GM19193 (cell line): ENCODE measurements around the gene SAMD4A.

Experiments used
- POLR2A ChIP-seq: IDR thresholded peaks from 4 replicates; pipeline ENCODE4 v1.6.1; 2011; ENCODE audit not compliant: insufficient read depth, insufficient read length; ENCODE audit errors: extremely low read depth

SAMD4A gene

DNA sequence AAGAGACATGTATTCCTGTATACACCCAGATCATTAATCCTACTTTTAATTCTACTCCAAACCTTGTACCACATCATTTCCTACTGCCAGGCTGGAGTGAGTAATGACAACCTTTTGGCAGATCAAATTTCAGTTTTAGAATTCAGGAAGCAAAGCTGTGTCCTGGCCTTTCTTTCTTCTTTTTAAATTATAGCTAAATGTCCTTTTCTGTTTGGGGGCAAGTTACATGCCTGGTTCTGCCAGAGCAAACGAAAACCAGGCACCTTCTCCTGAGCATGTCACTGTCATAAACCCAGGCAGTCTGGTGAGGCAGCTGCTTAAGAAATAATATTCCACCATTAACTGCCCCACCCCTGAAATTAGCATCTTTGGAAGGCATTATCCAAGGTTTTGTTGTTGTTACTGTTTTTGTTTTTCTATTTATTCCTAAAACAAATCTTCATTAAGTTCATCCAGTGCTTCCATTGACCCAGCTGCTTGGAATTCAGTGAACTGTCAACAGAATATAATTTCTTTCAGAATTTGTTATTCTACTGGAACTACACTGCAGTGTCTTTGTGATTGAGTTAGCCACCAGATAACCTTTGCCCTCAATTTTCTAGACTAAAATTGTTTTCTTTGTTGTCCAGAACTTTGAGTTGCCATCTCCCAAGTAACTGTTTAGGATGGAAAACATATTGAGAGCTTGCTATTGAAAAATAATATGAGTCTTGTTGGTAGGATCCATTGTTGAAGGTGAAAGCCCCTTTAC is 33.2 kb downstream of the SAMD4A start:
- no peak for TF ChIP-seq POLR2A

- no peak for TF ChIP-seq POLR2A
These were observed 33.8 kb downstream of the SAMD4A start for GRCh38 chr14:54600717-54601109.

DNA sequence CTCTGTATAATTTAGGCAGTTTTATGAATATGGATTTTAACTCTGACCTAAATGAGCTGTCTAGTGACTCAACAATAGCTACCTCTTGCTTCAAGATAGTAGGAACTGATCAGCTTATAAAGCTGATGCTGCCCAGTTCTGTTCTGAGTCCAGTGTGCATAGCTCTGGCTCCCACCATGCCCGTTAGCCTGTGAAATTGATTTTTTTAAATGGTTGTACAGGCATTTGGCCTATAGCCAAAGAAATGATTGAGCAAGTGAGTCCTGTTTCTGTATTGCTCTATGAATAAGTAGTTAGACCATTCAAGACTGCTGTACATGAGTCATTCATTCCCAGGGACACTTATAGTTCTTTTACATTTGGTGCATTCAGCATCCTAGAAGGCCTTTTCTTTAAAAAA is 36.4 kb downstream of the SAMD4A start:
- TF ChIP-seq POLR2A = no peak

DNA sequence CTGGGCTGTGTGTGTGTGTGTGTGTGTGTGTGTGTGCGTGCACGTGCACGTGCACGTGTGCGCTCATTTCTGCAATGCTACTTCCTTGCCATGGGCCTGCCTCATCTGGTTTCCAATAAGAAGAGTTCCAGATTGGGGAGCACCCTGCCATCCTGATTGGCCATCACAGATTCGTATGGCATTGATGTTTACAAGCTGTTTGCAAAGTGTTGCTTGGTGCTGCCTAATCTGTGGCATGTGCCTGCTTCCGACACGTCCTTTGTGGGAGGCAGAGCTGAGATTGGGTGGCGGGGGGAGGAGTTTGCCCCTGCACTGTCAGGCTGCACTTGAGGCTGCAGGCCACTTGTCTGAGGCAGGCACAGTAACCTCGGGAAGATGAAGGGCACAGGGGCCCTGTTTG is 39.2 kb downstream of the SAMD4A start:
- TF ChIP-seq POLR2A = no peak

DNA sequence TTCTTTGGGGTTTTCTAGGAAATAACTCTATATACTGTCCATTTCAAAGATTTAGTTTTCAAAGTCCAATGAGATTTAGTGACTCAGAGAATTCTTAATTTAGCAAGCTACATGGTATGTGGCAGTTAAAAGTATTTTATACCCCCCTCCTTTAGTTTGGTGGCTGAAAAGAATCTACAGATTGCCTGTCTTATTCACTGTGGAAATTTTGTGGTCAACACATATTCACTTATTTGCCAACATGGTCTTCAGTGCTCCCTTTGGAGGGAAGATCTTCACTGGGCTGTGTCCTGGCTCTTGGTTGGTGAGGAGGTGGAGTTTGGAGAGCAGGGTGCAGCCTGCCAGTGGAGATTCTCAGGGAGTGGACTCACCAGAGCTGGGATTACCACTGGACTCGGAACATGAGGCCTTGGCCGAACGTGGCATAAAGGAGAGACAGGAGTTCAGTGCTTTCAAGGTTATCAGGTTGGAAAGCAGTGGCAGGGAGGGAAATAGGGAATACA is 39.8 kb downstream of the SAMD4A start:
- no peak for TF ChIP-seq POLR2A

GRCh38 chr14:54609576-54609975 is 42.6 kb downstream of the SAMD4A start:
- no peak for TF ChIP-seq POLR2A

DNA sequence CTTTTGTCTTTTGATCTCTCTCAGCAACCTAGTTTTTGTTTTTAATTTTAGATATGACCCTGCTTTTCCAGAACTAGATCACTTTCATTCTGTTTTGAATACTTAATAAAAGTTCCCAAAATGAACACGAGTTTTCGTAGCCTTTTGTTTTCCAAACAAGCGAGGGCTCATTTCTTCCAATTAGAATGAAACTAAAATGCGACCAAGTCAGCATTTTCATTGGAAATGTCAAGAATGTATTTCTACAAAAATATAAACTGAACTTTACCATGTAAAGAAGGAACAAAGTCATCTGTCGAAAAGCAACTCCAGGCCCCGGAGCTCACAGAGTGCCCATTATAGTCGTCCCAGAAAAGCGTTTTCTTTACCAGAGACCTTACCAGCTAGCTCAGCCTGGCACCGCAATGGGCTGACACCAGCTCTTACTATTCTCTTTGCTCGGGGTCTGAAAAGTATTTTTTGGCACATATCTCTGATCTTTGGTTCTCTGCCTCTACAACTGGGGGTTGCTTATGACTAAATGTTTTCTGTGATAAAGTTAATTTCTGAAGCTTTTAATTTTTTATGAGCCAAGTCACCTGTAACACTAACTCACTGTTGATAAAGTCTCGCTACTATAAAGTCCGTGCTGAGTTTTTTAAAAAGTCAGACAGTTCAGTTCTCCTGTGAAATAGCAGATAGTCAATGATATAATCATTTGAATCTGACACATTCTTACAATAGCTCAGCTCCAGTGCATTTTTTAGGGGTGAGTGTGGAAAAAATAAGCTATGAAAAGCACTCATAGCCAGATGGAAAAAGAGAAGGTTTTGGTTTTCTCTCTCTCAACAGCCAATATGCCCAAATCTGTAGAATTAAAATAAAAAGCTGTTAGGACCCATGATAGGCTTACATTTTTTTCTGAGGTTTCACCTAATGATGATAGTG is 43.4 kb downstream of the SAMD4A start:
- TF ChIP-seq POLR2A = no peak

DNA sequence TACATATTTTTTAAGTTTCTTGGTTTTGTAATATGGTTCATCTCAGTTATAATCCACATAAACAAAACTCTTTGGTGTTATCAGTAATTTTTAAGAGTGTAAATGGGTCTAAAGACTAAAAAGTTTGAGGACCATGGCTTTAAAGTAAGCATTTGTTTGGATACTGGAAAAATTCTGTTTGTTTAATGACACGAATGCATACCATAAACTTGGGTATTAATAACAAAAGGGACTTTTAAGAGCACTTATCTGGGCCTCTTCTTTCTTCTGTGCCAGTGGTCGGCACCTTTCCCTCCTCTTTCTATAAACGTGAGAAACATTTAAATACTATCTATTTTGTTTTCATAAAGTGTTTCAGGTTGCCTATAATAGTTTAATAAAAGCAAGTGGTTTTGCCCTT is 47.4 kb downstream of the SAMD4A start:
- TF ChIP-seq POLR2A = no peak

- no peak for TF ChIP-seq POLR2A
These were observed 50.5 kb downstream of the SAMD4A start for GRCh38 chr14:54617467-54617866.

GRCh38 chr14:54621686-54622085 is 54.8 kb downstream of the SAMD4A start:
- no peak for TF ChIP-seq POLR2A

- TF ChIP-seq POLR2A = no peak
These were observed 55.4 kb downstream of the SAMD4A start for GRCh38 chr14:54622192-54622958.

DNA sequence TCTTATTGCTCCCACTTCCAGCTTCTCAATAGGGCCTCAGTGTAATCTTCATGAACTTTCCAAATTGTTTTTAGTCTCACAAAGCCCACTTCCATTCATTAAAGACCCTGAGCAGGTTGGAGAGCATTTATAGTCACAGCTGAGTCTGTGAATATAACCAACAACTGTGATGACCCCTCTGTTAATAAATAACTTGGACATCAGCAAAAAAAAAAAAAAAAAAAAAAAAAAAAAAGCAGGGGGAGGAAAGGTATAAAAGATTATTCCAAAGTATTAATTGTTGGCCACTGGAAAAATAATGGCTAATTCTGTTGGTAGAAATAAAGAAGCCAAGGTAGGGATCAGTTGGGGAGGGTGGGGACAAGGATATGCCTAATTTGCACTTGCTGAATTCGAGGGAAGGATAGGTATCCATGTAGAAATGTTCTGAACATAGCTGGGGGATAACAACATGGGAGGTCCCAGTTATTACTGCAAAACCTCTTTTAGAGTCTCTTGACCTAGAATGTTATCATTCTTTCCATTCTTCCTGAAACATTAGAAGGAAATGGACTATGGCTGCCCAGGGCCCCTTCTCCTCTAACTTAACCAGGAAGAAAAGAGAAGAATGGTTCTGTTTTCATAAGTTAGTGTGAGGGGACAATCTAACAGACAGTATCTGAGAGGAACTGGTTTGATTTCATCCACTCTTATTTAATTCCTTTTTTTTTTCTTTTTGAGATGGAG is 56.5 kb downstream of the SAMD4A start:
- no peak for TF ChIP-seq POLR2A

GRCh38 chr14:54625112-54625511 is 58.2 kb downstream of the SAMD4A start:
- no peak for TF ChIP-seq POLR2A

DNA sequence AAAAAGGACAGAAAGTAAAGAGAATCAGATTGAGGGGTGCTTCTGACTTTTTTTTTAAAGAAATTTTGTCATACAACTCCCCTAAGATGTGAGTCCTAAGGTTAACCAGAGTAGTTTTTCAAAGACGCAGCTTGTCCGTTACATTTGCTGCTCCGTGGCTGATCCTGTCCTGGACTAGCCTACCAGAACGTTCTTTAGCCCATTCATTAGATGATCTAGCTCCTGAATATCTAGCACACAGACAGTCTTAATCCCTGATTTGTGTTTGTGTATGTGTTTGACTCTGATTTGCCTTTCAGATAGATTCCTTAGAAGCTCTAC is 60.3 kb downstream of the SAMD4A start:
- TF ChIP-seq POLR2A = no peak
